GM21825 (cell line): Measurements from ENCODE around the gene COPS7A.
"Not testable (repeated sequence)": the region's sequence is repeated elsewhere in the genome, so short reads cannot be mapped to it uniquely, and the experiment has no call there.

Experiments
- ATAC-seq: cut with Tn5 transposase; IDR thresholded peaks from one replicate; pipeline ENCODE4 v1.9.1; 2021; ENCODE audit warnings: mild to moderate bottlenecking, moderate library complexity; ENCODE audit not compliant: unreplicated experiment

Gene COPS7A

DNA sequence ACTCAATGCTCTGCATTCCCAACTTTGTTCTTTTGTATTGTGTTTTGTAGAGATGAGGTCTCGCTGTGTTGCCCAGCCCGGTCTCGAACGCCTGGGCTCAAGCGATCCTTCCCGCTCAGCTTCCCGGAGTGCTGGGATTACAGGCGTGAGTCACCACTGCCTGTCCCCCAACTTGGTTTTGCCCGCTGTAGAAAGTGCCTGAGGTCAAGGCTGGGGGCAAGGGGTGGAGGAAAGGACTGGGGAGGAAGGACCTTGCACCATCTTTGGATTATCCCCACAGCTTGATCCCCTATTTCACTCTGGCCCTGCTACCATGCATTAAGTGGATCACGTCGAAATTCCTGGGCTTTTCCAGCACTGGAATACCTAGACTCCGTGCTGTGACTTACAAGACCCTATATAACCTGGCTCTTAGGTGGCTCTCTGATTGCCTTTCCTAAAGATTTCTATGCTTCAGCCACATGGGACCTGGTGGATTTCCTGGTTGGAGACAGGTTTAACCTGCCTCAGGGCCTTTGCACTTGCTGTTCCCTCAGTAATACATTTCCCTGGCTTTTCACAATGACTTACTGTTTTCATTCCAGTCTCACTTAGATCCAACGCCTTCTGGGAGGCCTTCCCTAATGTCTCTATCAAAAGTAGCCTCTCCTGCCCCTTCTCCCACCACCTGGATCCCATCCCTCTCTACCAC is 22.6 kb upstream of the COPS7A start:
- ATAC-seq, result no peak

DNA sequence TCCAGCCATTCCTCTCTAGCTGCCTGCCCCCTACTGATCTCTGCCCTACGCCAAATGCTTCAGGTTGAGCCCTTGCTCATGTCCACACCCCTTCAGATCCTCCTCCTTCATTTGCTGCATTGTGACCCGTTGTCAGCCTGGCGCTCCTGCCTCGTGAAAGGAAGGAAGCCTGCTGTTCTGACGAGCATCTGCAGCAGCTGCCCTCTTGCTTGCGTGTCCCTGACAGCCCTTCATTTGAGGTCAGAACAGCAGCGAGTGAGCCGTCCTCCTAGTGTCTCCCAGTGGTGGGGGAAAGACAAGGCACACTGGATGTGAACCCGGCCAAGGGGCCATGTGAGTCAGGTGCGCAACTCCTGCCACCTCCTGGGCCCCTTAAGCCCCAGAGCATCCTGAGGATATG is 20.2 kb upstream of the COPS7A start:
- ATAC-seq, result no peak

DNA sequence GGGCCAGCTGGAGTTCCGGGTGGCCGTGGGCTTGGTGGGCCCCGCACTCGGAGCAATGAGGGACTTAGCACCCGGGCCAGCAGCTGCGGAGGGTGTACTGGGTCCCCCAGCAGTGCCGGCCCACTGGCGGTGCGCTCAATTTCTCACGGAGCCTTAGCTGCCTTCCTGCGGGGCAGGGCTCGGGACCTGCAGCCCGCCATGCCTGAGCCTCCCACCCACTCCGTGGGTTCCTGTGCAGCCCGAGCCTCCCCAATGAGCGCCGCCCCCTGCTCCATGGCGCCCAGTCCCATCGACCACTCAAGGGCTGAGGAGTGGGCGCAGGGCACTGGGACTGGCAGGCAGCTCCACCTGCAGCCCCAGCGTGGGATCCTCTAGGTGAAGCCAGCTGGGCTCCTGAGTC is 15.5 kb upstream of the COPS7A start:
- not testable (repeated sequence) for ATAC-seq

DNA sequence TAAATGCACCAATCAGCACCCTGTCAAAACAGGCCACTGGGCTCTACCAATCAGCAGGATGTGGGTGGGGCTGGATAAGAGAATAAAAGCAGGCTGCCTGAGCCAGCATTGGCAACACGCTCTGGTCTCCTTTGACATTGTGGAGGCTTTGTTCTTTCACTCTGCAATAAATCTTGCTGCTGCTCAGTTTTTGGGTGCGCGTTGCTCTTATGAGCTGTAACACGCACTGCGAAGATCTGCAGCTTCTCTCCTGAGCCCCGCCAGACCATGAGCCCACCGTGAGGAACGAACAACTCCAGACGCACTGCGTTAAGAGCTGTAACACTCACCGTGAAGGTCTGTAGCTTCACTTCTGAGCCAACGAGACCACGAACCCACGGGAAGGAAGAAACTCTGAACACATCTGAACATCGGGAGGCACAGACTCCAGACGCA is 14.9 kb upstream of the COPS7A start:
- ATAC-seq, result no peak

GRCh38 chr12:6716031-6716873 is 7.6 kb upstream of the COPS7A start:
- ATAC-seq, result not testable (repeated sequence)

DNA sequence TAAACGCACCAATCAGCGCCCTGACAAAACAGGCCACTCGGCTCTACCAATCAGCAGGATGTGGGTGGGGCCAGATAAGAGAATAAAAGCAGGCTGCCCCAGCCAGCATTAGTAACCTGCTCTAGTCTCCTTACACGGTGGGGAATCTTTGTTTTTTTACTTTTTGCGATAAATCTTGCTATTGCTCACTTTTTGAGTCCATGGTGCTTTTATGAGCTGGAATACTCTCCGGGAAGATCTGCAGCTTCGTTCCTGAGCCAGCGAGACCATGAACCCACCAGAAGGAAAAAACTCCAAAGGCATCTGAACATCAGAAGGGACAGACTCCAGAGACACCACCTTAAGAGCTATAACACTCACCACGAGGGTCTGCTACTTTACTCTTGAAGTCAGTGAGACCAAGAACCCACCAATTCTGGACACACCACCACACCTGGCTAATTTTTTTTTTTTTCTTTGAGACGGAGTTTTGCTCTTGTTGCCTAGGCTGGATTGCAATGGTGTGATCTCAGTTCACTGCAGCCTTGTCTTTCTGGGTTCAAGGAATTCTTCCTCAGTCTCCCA is 6.9 kb upstream of the COPS7A start:
- no peak for ATAC-seq

DNA sequence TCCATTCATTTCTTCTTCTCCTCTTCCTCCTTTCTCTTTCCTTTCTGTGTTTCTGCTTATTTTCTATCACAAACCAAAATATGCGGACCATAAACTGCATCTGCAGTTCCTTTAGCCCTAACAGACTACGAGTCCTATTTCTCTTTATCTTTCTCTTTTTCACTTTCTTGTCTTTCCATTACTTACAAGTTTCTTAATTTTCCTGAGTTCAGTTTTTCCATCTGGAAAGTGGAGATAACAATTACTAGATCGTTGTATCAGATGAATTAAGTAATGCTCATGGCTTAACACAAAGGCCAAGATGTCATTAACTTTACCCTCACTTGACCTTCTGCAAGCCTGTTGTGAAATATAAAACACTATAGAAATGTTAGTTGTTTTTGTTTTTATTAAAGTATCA is 983 bp upstream of the COPS7A start:
- ATAC-seq, result no peak

DNA sequence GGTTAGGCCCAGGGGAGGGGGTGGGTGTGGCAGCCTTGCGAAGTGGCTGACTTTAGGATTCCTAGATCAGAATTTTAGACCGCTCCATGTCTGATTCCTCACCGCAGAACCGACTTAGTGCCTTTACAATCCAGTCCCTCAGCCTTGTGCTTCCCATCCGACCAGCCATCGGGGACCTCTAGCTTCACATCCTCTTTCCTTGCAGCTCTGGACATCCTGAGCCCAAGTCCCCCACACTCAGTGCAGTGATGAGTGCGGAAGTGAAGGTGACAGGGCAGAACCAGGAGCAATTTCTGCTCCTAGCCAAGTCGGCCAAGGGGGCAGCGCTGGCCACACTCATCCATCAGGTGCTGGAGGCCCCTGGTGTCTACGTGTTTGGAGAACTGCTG is 557 bp downstream of the COPS7A start:
- peak; percentile 20 for ATAC-seq

DNA sequence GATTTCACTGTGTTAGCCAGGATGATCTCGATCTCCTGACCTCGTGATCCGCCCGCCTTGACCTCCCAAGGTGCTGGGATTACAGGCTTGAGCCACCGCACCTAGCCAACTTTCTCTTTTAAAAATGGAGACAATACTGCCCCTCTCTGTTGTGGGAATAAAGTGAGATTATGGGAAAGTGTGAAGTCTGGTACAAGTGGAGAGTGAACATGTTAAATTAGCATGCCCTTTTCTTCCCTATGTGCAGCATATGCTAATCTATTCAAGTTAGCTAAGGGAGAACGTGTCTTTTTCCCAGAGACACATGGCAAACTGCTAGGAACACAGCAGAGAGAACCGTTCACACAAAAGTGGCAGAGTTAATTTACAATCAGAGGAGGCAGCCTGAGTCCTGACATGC is 1.5 kb downstream of the COPS7A start:
- no peak for ATAC-seq

DNA sequence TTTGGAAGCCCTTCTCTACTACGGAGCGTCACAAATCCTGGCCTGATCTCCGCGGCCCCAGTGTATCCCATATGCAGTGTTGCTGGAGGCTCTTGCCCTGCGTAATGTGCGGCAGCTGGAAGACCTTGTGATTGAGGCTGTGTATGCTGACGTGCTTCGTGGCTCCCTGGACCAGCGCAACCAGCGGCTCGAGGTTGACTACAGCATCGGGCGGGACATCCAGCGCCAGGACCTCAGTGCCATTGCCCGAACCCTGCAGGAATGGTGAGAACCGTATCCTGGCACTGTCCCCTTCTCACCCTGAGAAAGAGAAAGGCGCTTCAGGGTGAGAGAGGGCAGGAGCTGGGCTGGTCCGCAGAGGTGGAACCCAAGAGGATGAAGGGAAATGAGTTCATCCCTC is 5.3 kb downstream of the COPS7A start:
- no peak for ATAC-seq

- ATAC-seq, result no peak
These were observed 6.3 kb downstream of the COPS7A start for GRCh38 chr12:6730169-6730568.

GRCh38 chr12:6734506-6735387 is 10.9 kb downstream of the COPS7A start:
- ATAC-seq, result no peak

DNA sequence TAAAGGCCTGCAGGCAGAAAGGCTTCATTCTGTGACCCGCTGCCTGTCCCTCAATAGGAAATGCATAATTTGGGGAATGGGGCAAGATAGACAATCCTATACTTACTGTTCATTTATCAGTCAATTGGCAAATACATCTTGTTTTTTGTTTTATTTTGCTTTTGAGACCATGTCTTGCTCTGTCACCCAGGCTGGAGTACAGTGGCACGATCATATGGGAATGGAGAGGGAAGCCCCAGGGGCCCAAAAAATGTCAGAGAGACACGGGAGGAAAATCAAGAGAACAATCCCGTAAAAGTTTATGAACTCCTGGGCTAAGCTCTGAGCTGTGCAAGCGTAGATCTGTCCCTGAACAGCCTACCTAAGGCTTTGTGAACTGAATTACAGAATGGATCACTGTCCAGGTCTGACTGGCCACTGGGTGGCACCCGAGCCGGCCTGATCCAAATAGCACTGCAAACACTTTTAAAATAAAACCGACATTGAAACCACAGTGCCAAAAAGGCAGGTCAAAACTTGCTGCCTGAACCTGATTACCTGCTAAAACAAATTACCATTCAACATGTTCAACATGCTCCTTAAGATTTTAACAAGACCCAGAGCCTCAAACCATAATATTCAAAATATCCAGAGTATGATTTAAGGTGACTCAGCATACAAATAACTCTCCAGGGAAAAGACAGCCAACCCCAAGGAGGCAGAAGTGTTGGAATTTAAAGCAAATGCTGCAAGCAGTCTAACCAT is 11.8 kb downstream of the COPS7A start:
- no peak for ATAC-seq

GRCh38 chr12:6736754-6737153 is 12.9 kb downstream of the COPS7A start:
- ATAC-seq, result no peak

- ATAC-seq, result not testable (repeated sequence)
These were observed 18.2 kb downstream of the COPS7A start for GRCh38 chr12:6742080-6742479.

DNA sequence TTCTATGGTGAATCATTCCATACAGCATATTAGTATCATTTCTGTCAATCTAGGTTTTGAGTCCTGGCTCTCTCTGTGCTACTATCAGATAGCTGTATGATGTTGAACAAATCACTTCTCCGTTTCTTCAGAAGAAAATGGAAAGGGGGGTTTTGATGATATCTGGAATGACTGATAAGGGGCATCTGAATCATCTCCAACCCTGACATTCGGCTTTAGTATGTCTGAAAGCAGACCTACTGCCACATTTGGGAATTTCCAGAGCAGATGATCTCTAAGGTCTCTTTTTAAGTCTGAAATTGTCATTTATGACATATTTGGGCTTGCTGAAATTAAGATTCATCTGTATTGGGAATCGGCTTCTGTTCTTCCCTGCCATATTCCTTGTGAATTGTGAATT is 19.0 kb downstream of the COPS7A start:
- ATAC-seq, result no peak

DNA sequence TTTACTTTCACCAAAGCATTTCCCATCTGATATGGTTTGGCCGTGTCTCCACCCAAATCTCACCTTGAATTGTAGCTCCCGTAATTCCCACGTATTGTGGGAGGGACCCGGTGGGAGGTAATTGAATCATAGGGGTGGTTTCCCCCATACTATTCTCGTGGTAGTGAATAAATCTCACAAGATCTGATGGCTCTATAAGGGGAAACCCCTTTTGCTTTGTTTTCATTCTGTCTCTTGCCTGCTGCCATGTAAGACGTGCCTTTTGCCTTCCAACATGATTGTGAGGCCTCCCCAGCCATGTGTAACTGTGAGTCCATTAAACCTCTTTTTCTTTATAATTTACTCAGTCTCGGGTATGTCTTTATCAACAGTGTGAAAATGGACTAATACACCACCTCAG is 19.5 kb downstream of the COPS7A start:
- ATAC-seq, result not testable (repeated sequence)

- no peak for ATAC-seq
These were observed 22.1 kb downstream of the COPS7A start for GRCh38 chr12:6745741-6746525.

GRCh38 chr12:6747216-6747615 is 23.4 kb downstream of the COPS7A start:
- no peak for ATAC-seq

DNA sequence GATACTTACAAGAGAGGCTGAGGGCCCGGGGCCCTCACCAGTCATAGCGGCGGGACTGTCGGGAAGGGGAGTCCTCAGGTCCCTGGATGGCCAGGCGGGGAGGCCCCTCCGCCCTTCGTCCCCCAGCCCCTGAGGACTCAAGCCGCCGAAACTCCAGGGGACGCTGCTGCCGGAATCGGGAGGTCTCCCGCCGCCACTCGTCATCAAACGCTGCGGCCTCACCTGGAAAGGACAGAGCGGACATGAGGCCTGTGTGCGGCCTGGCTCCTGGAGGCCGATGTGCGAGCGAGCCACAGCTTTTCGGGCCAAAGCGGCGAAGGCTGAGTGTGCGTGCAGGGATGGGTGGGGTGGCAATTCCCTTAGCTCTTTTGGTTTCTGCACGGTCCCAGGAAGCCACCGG is 24.9 kb downstream of the COPS7A start:
- ATAC-seq, result no peak
